Measurements from ENCODE around the gene CLEC9A.

The CLEC9A gene

GRCh38 chr12:10065241-10065640 is 34.8 kb downstream of the CLEC9A start:
- in situ Hi-C loops (cut with MboI; ENCODE audit: low sequenced_read_pairs): no loop called here

DNA sequence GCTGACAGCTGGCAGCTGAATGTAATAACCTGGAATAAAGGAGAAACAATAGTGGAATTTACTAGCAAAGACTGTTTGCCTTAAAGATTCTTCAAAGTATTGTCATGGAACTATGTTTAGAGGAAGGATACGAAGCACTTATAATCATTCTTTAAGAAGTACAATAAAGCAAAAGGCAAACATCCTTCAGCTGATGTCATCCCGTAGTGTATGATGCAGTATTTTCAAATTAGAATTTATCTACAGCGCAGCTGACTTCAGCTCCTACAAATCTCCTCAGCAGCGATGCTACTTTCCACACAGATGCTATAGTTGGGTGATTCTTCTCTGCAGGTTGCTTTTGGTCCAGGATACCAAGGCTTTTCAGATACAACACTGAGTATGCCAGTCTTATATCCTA is 36.8 kb downstream of the CLEC9A start:
- in situ Hi-C loops (cut with MboI; ENCODE audit: low sequenced_read_pairs): no loop called here

GRCh38 chr12:10067942-10068341 is 37.5 kb downstream of the CLEC9A start:
- in situ Hi-C loops (cut with MboI; ENCODE audit: low sequenced_read_pairs): no loop called here

- in situ Hi-C loops (cut with MboI; ENCODE audit: low sequenced_read_pairs): no loop called here
Measured at GRCh38 chr12:10068644-10069043, 38.2 kb downstream of the CLEC9A start.

- in situ Hi-C loops (cut with MboI; ENCODE audit: low sequenced_read_pairs): no loop called here
Measured at GRCh38 chr12:10069099-10069498, 38.6 kb downstream of the CLEC9A start.

DNA sequence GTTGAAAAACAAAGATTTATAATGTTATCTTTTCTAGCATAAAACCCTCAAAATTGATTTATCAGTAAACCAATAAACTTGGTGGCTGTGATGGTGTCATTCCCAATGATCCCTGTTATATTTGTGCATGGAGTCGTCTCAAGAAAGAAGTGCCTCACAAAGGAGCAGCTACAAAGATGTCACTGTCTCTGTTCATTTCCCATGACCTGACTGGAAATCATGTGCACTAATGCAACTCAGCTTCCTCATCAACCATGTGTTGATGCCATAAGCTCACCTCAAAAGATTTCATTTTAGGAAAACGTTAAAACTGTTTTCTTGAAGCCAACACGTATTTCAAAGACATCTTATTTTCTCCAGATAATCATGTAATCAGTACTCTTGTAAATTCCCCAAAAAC is 39.5 kb downstream of the CLEC9A start:
- in situ Hi-C loops (cut with MboI; ENCODE audit: low sequenced_read_pairs): no loop called here

DNA sequence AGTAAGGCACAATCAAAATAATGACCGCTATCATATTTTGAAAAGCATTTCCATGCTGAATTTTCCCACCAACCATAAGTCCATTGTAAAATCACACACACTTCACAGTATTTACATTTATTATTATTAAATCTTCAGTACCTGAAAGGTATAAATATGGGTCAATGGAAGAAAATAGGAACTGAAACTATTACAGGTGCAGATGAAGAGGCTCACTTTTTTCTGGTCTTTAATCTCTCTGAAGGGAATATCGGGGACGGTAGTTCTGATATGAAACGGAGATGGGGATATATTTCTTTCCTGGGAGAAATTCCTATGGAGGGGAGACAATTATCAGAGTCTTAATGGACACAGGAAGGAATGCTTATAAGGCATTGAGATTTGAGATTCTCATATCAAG is 39.9 kb downstream of the CLEC9A start:
- in situ Hi-C loops (cut with MboI; ENCODE audit: low sequenced_read_pairs): no loop called here

- in situ Hi-C loops (cut with MboI; ENCODE audit: low sequenced_read_pairs): no loop called here
Measured at GRCh38 chr12:10072131-10072530, 41.6 kb downstream of the CLEC9A start.

GRCh38 chr12:10073261-10073660 is 42.8 kb downstream of the CLEC9A start:
- in situ Hi-C loops (cut with MboI; ENCODE audit: low sequenced_read_pairs): no loop called here

GRCh38 chr12:10075451-10075850 is 45.0 kb downstream of the CLEC9A start:
- in situ Hi-C loops (cut with MboI; ENCODE audit: low sequenced_read_pairs): no loop called here

DNA sequence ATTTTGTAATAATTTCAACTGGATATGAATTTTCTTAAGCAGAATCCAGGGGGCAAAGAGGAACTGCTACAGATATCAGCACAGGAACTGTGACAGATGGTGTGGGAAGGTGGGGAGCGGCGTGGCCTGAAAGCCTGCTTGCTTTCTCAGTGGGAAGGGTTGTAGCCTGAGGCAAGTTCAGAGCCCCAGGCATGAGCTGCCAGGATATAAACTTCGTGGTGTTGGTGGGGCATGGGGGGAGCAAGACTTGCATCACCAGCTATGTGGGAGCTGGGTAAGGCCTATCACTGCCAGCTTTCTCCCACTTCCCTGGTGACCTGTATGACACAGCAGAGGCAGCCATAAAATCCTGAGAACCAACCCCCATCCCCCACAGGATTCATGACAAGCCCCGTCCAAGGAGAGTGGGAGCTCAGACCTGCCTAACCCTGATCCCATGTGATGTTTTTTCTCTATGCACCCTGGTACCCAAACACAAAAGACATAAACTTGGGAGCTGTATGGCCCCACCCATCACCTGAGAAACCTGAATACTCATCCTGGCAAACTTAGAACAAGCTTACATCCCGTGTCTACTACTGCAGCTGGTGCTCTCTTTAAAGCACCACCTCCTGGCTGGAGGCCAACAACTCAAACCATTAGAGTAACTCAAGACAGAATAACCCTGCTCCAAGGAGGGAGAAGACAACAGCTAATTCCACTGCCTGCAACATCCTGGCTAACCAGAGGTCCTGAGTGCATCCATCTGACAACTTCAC is 51.8 kb downstream of the CLEC9A start:
- in situ Hi-C loops (cut with MboI; ENCODE audit: low sequenced_read_pairs): no loop called here

- in situ Hi-C loops (cut with MboI; ENCODE audit: low sequenced_read_pairs): no loop called here
Measured at GRCh38 chr12:10084733-10085132, 54.3 kb downstream of the CLEC9A start.

- in situ Hi-C loops (cut with MboI; ENCODE audit: low sequenced_read_pairs): no loop called here
Measured at GRCh38 chr12:10086387-10086786, 55.9 kb downstream of the CLEC9A start.

- in situ Hi-C loops (cut with MboI; ENCODE audit: low sequenced_read_pairs): no loop called here
Measured at GRCh38 chr12:10088031-10088430, 57.5 kb downstream of the CLEC9A start.

DNA sequence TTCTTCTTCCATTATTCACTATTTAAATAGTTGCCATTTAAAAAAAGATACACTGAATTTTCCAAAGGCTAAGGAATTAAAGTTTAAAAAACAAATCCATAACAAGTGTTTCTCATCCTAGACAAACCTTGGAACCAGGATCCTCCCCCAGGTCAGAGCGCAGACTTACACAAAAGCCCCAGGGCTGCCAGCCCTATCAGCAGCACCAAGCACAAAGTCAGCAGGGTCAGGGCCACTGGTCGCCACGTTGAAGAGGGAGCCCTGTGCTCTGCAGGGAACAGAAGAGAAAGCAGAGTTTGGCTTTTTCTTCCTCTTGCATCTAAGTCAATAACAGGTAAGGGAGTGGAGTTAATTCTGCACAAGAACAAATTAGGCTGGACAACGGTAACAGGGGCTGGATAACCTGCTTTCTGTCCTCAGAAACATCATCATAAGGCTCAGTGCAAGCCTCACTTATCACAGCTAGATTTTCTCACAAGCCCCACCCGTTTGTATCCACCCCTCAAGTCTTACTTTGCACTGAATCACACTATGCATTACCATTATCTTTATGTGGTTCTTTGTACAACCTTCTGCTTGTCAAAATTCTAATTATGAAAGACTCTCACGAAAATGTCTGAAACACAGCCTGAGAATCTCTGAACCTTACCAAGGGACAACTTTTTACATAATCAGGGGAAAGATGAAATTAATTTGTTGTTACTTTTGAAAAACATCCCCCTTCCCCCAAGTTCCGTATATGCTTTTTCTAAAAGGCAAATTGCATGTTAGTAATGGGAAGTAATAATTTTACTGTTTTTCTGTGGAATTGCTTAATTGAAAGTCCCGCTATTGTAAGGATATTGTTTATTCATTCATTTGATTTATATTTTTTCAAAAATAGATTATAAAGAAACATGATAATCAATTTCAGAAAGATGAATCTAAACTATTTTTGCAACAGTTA is 58.7 kb downstream of the CLEC9A start:
- in situ Hi-C loops (cut with MboI; ENCODE audit: low sequenced_read_pairs): no loop called here

DNA sequence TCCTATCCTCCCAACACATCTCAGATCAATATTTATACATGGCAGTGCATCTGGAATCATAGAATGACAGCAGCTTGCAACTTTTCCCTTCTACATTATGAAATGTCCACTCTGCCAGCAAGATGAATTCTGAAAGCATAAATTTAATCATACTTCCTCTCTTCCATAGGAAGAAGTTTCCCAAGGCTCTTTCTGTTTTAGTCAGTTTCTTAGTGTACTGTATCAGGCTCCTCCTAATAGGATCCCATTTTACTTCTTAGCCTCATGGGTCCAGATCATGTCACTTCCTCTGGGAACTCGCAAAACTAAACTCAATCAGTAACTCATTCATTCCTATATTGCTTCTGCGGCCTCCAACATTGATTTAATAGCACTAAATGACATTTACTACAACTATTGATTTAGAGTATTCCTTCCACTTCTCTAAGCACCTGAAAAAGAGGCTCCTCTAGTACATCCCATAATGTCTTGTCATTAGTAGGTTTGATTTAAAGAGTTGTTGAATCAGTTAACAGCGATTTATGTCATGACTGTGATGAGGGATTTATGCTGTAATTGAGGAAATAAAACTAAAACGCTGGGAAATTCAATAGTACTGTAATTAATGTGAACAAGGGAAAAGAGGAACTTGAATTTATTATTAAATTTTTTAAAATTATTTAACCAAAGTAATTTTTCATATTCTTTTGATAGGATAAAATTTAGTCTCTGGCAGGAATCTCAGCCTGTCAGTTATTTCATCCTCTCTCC is 64.3 kb downstream of the CLEC9A start:
- in situ Hi-C loops (cut with MboI; ENCODE audit: low sequenced_read_pairs): no loop called here

GRCh38 chr12:10095971-10096370 is 65.5 kb downstream of the CLEC9A start:
- in situ Hi-C loops (cut with MboI; ENCODE audit: low sequenced_read_pairs): no loop called here

DNA sequence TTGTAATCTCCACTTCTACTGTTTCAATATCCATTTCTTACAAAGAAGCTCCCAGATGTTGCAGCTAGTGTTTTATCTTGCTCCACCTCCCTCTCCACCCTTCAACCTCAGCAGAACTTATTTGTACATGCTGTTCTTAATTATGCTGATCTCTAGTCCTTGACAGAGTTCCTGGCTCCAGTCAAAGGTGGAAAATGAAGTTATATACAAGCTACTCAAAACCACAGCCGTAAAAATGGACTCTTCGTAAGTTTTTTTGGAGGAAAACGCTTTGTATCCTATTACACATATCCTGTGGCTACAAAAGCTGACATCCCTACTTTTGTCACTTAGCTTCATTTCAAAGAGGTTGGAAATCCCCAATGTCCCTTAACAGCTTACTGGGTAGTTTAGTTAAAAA is 67.0 kb downstream of the CLEC9A start:
- in situ Hi-C loops (cut with MboI; ENCODE audit: low sequenced_read_pairs): no loop called here

- in situ Hi-C loops (cut with MboI; ENCODE audit: low sequenced_read_pairs): no loop called here
Measured at GRCh38 chr12:10098791-10099190, 68.3 kb downstream of the CLEC9A start, which contains the start of gene CLEC1A. CLEC1A (minus strand) TSS chr12:10098985; CDS start chr12:10098922, 63 bp downstream.

GRCh38 chr12:10101042-10101579 is 70.6 kb downstream of the CLEC9A start:
- in situ Hi-C loops (cut with MboI; ENCODE audit: low sequenced_read_pairs): no loop called here

- in situ Hi-C loops (cut with MboI; ENCODE audit: low sequenced_read_pairs): no loop called here
Measured at GRCh38 chr12:10101648-10102220, 71.3 kb downstream of the CLEC9A start.
